GM03348 (cell line): ENCODE results near the gene SEC24C.
"Not testable (repeated sequence)": the region's sequence is repeated elsewhere in the genome, so short reads cannot be mapped to it uniquely, and the experiment has no call there.

Source experiments
- DNase-seq: peaks from one replicate; pipeline ENCODE4 v3.0.0; 2012; ENCODE audit warnings: low spot score

The SEC24C gene

GRCh38 chr10:73731588-73732375 is 12.4 kb upstream of the SEC24C start:
- no peak for DNase-seq

GRCh38 chr10:73732426-73732825 is 11.7 kb upstream of the SEC24C start:
- DNase-seq, result no peak

GRCh38 chr10:73732931-73733623 is 11.1 kb upstream of the SEC24C start:
- DNase-seq, result no peak

GRCh38 chr10:73734028-73734720 is 10.0 kb upstream of the SEC24C start:
- no peak for DNase-seq

GRCh38 chr10:73734796-73735305 is 9.3 kb upstream of the SEC24C start:
- no peak for DNase-seq

- not testable (repeated sequence) for DNase-seq
Measured at GRCh38 chr10:73740501-73741254, 3.5 kb upstream of the SEC24C start.

- no peak for DNase-seq
Measured at GRCh38 chr10:73742454-73742734, 1.8 kb upstream of the SEC24C start.

- DNase-seq, result no peak
Measured at GRCh38 chr10:73743327-73743904, 756 bp upstream of the SEC24C start.

GRCh38 chr10:73744664-73744975 is 448 bp downstream of the SEC24C start:
- DNase-seq, result peak; percentile 76

GRCh38 chr10:73746721-73747120 is 2.5 kb downstream of the SEC24C start:
- DNase-seq, result no peak

- no peak for DNase-seq
Measured at GRCh38 chr10:73750819-73751218, 6.6 kb downstream of the SEC24C start.

GRCh38 chr10:73756183-73756582 is 12.0 kb downstream of the SEC24C start:
- no peak for DNase-seq

- DNase-seq, result no peak
Measured at GRCh38 chr10:73758704-73759511, 14.7 kb downstream of the SEC24C start.

GRCh38 chr10:73759512-73760115 is 15.4 kb downstream of the SEC24C start:
- no peak for DNase-seq

GRCh38 chr10:73761781-73762180 is 17.6 kb downstream of the SEC24C start:
- DNase-seq, result no peak

- DNase-seq, result no peak
Measured at GRCh38 chr10:73762915-73763314, 18.7 kb downstream of the SEC24C start.

- DNase-seq, result no peak
Measured at GRCh38 chr10:73763343-73763742, 19.2 kb downstream of the SEC24C start.

GRCh38 chr10:73765066-73765465 is 20.9 kb downstream of the SEC24C start:
- DNase-seq, result no peak

GRCh38 chr10:73768881-73769280 is 24.7 kb downstream of the SEC24C start:
- no peak for DNase-seq

GRCh38 chr10:73769396-73769795 is 25.2 kb downstream of the SEC24C start:
- no peak for DNase-seq
